RWPE1 (cell line): ENCODE data around the gene ANTXR1.

Experiments
- CTCF ChIA-PET: fragments of 350-600 bp; sonication (Branson Sonifier 250); formaldehyde crosslinking; extraction: SDS; loops from one replicate; lab custom pipeline; 2021; lab: Yijun Ruan, JAX
- POLR2A ChIA-PET: fragments of 400-600 bp; formaldehyde crosslinking; extraction: SDS; loops from one replicate; lab custom pipeline; 2020; ENCODE audit warnings: antibody characterized with exemption; ENCODE audit not compliant: low non-redundant PET; lab: Yijun Ruan, JAX
- DNase-seq: peaks from one replicate; pipeline ENCODE4 v3.0.0; 2012; ENCODE audit warnings: low spot score
- H3K27ac ChIP-seq: fragments of 450-650 bp; 2 replicates; pipeline ENCODE4 v1.5.1; 2017
- CTCF ChIP-seq: fragments of 450-650 bp; conservative IDR thresholded peaks from 2 replicates; pipeline ENCODE4 v1.5.1; 2017; ENCODE audit warnings: low read depth, mild to moderate bottlenecking

The ANTXR1 gene

GRCh38 chr2:69119104-69119894 is 106.3 kb downstream of the ANTXR1 start:
- peak overlapping the region; percentile 9 for H3K27ac ChIP-seq
- DNase-seq, result no peak
- CTCF ChIA-PET, result interaction anchor here (0.5 to 0.6 kb wide), 2 partner anchors 9 to 25 kb away, joined by 3 to 5 read pairs; no protein-coding TSS in a partner anchor
- POLR2A ChIA-PET, result no interaction called here
- no peak for TF ChIP-seq CTCF

GRCh38 chr2:69122271-69122670 is 109.3 kb downstream of the ANTXR1 start:
- CTCF ChIA-PET, result interaction anchor here (0.7 kb wide), 1 partner anchor 184 kb away, joined by 3 read pairs; no protein-coding TSS in a partner anchor
- DNase-seq, result peak; percentile 38
- POLR2A ChIA-PET, result no interaction called here

GRCh38 chr2:69123182-69123581 is 110.2 kb downstream of the ANTXR1 start:
- POLR2A ChIA-PET, result no interaction called here
- CTCF ChIA-PET, result no interaction called here
- no peak for TF ChIP-seq CTCF
- no peak overlapping the region for H3K27ac ChIP-seq
- no peak for DNase-seq

More at GRCh38 chr2:69122271-69122670, 109.3 kb downstream of the ANTXR1 start:
- H3K27ac ChIP-seq, result no peak overlapping the region
- no peak for TF ChIP-seq CTCF

GRCh38 chr2:69124343-69124742 is 111.4 kb downstream of the ANTXR1 start:
- ChIA-PET CTCF (no interaction called here), POLR2A (no interaction called here)
- no peak for DNase-seq
- TF ChIP-seq CTCF, result no peak
- no peak overlapping the region for H3K27ac ChIP-seq

- TF ChIP-seq CTCF, result no peak
- POLR2A ChIA-PET, result interaction anchor here (0.5 kb wide), 1 partner anchor 990 kb away, joined by 7 read pairs; no protein-coding TSS in a partner anchor
- CTCF ChIA-PET, result no interaction called here
- no peak for DNase-seq
- H3K27ac ChIP-seq, result no peak overlapping the region
Observed at GRCh38 chr2:69125816-69126215, 112.8 kb downstream of the ANTXR1 start.

GRCh38 chr2:69126341-69126740 is 113.4 kb downstream of the ANTXR1 start:
- H3K27ac ChIP-seq, result no peak overlapping the region
- POLR2A ChIA-PET, result no interaction called here
- no peak for DNase-seq
- no peak for TF ChIP-seq CTCF
- CTCF ChIA-PET, result no interaction called here
